PC-9 (cell line): ENCODE measurements around the gene LONP2. TPM values are rescaled to one million over a fixed set of nuclear protein-coding genes. Genes with fewer than 3 reads are reported as not detected.

Experiments
- BruUV-seq: library from RNA; stranded (reverse); fragments of 400-500 nt; replicated peaks from 2 replicates; lab custom pipeline; 2021; lab: Mats Ljungman, UMichigan
- CTCF ChIA-PET: fragments of 300-600 bp; sonication (Branson Sonifier 250); formaldehyde crosslinking; loops from one replicate; lab custom pipeline; 2022; ENCODE audit warnings: antibody characterized with exemption; lab: Charles Lee
- POLR2A ChIA-PET: fragments of 300-600 bp; sonication (Branson Sonifier 250); formaldehyde crosslinking; loops from one replicate; lab custom pipeline; 2022; ENCODE audit warnings: antibody characterized with exemption; ENCODE audit not compliant: unreplicated experiment; lab: Charles Lee
- DNase-seq, 2 experiments: peaks; one replicate each; pipeline versions ENCODE4 v3.0.0 to v3.0.0-alpha.2; 2015 to 2022; ENCODE audit warnings: mixed read lengths in 1 of 2
- H2AFZ ChIP-seq: fragments of 200-600 bp; sonication (generic); 2 replicates; pipeline ENCODE4 v1.8.1; 2017; ENCODE audit warnings: antibody characterized with exemption
- H3F3A ChIP-seq: fragments of 200-600 bp; sonication (generic); 2 replicates; pipeline ENCODE4 v1.8.1; 2017; ENCODE audit warnings: antibody characterized with exemption, mild to moderate bottlenecking, low read depth; ENCODE audit not compliant: insufficient read depth
- H3K27ac ChIP-seq: fragments of 200-600 bp; sonication (generic); 2 replicates; pipeline ENCODE4 v1.6.1; 2016; ENCODE audit warnings: mixed run types
- H3K27me3 ChIP-seq: fragments of 200-600 bp; sonication (generic); 2 replicates; pipeline ENCODE4 v1.6.1; 2016; ENCODE audit warnings: low read depth, mixed run types; ENCODE audit not compliant: insufficient read depth
- H3K36me3 ChIP-seq: fragments of 200-600 bp; sonication (generic); 2 replicates; pipeline ENCODE4 v1.6.1; 2016; ENCODE audit warnings: low read depth, mixed run types
- H3K4me1 ChIP-seq: fragments of 200-600 bp; sonication (generic); replicated peaks from 2 replicates; pipeline ENCODE4 v1.6.1; 2016; ENCODE audit warnings: mixed run types; ENCODE audit not compliant: insufficient read depth
- H3K4me2 ChIP-seq: fragments of 200-600 bp; sonication (generic); 2 replicates; pipeline ENCODE4 v1.6.1; 2017; ENCODE audit warnings: mixed run types
- H3K4me3 ChIP-seq: fragments of 200-600 bp; sonication (generic); 2 replicates; pipeline ENCODE4 v1.6.1; 2016; ENCODE audit warnings: mixed run types
- H3K79me2 ChIP-seq: fragments of 200-600 bp; sonication (generic); 2 replicates; pipeline ENCODE4 v1.6.1; 2017; ENCODE audit warnings: low read depth, mixed run types
- H3K9me2 ChIP-seq: fragments of 200-600 bp; sonication (generic); 2 replicates; pipeline ENCODE4 v1.8.1; 2017; ENCODE audit warnings: mild to moderate bottlenecking; ENCODE audit not compliant: insufficient read depth
- H3K9me3 ChIP-seq: fragments of 200-600 bp; sonication (generic); 2 replicates; pipeline ENCODE4 v1.8.1; 2016; ENCODE audit warnings: low read depth; ENCODE audit not compliant: insufficient read depth
- H4K20me1 ChIP-seq: fragments of 200-600 bp; sonication (generic); 2 replicates; pipeline ENCODE4 v1.8.1; 2017; ENCODE audit not compliant: insufficient read depth
- CTCF ChIP-seq: fragments of 200-600 bp; sonication (generic); conservative IDR thresholded peaks from 2 replicates; pipeline ENCODE4 v1.6.1; 2017; ENCODE audit warnings: mixed run types, antibody characterized with exemption, mild to moderate bottlenecking, moderate library complexity
- EZH2 ChIP-seq: fragments of 200-600 bp; sonication (generic); IDR thresholded peaks from 2 replicates; pipeline ENCODE4 v1.8.0; 2017; ENCODE audit warnings: antibody characterized with exemption, low read depth
- intact Hi-C: fragments of 100-400 bp; cut with micrococcal nuclease; formaldehyde crosslinking; loops from one replicate; pipeline ENCODE4 v1.10.0; 2022; ENCODE audit not compliant: unreplicated experiment
- total RNA-seq: library from RNA; stranded (reverse); gene quantifications from 2 replicates; pipeline ENCODE4 v1.2.3, GENCODE V29; 2021

Gene LONP2
- total RNA-seq, 1 experiment from 2014 or later = 47.0 TPM

- H3K4me3 ChIP-seq = no peak overlapping the region
- H3K4me2 ChIP-seq = no peak overlapping the region
- no peak overlapping the region for H2AFZ ChIP-seq
- no peaks in the 10 kb centered on the region; the same call in 1 of the 2 replicates for H4K20me1 ChIP-seq
- peaks cover 23% of the 10 kb centered on the region; the same call in 1 of the 2 replicates for H3F3A ChIP-seq
- H3K27ac ChIP-seq = no peak overlapping the region
- POLR2A ChIA-PET = interaction anchor here (0.7 kb wide), 2 partner anchors 11 to 115 kb away, joined by 5 to 10 read pairs; no protein-coding TSS in a partner anchor
- CTCF ChIA-PET = interaction anchor here (1.4 to 2.3 kb wide), 2 partner anchors 268 to 275 kb away, joined by 8 to 24 read pairs; no protein-coding TSS in a partner anchor
- no peaks in the 10 kb centered on the region for H3K4me1 ChIP-seq
- H3K36me3 ChIP-seq = 0 out of 2 replicates have a peak, but pooled peaks cover 10% of the 10 kb centered on the region
- H3K27me3 ChIP-seq = no peaks in the 10 kb centered on the region
- no peaks in the 10 kb centered on the region for H3K9me2 ChIP-seq
- peaks cover 18% of the 10 kb centered on the region for H3K79me2 ChIP-seq
- intact Hi-C loops = loop anchor here (5.0 kb wide), 1 partner anchor 102 kb away; no protein-coding TSS in a partner anchor
- no peak for TF ChIP-seq EZH2
- no peak for TF ChIP-seq CTCF
- no peak for DNase-seq
- BruUV-seq = no TSS peak
- H3K9me3 ChIP-seq = no peaks in the 10 kb centered on the region
These were observed 111.1 kb downstream of the LONP2 start for GRCh38 chr16:48354877-48355855.

GRCh38 chr16:48356633-48357376, 112.7 kb downstream of the LONP2 start:
- Histone ChIP-seq H2AFZ (no peak overlapping the region), H3K79me2 (peaks cover 33% of the 10 kb centered on the region), H3K9me3 (no peaks in the 10 kb centered on the region), H3K4me2 (no peak overlapping the region), H3K9me2 (no peaks in the 10 kb centered on the region), H3K27me3 (no peaks in the 10 kb centered on the region), H3K27ac (no peak overlapping the region), H3K4me1 (no peaks in the 10 kb centered on the region), H4K20me1 (no peaks in the 10 kb centered on the region; the same call in 1 of the 2 replicates), H3K4me3 (no peak overlapping the region), H3K36me3 (peaks cover 11% of the 10 kb centered on the region; the same call in 1 of the 2 replicates), H3F3A (peaks cover 23% of the 10 kb centered on the region; the same call in 1 of the 2 replicates)
- intact Hi-C loops = no loop called here
- DNase-seq = no peak
- BruUV-seq = no TSS peak
- POLR2A ChIA-PET = no interaction called here
- CTCF ChIA-PET = no interaction called here
- TF ChIP-seq CTCF = no peak
- TF ChIP-seq EZH2 = no peak

- no peak for DNase-seq
- no peak overlapping the region for H2AFZ ChIP-seq
- H3K4me1 ChIP-seq = no peaks in the 10 kb centered on the region
- CTCF ChIA-PET = no interaction called here
- POLR2A ChIA-PET = interaction anchor here (0.6 kb wide), 1 partner anchor 266 kb away, joined by 22 read pairs; no protein-coding TSS in a partner anchor
- H3K79me2 ChIP-seq = peaks cover 49% of the 10 kb centered on the region
- H3K9me3 ChIP-seq = no peaks in the 10 kb centered on the region
- no peak overlapping the region for H3K27ac ChIP-seq
- intact Hi-C loops = no loop called here
- peaks cover 23% of the 10 kb centered on the region; the same call in 1 of the 2 replicates for H3F3A ChIP-seq
- no peaks in the 10 kb centered on the region for H3K27me3 ChIP-seq
- H3K4me3 ChIP-seq = no peak overlapping the region
- H4K20me1 ChIP-seq = peaks cover 4% of the 10 kb centered on the region; the same call in 1 of the 2 replicates
- H3K36me3 ChIP-seq = peaks cover 11% of the 10 kb centered on the region; the same call in 1 of the 2 replicates
- no TSS peak for BruUV-seq
- H3K4me2 ChIP-seq = no peak overlapping the region
- no peaks in the 10 kb centered on the region for H3K9me2 ChIP-seq
- TF ChIP-seq CTCF (no peak), EZH2 (no peak)
These were observed 114.3 kb downstream of the LONP2 start for GRCh38 chr16:48358419-48358818.
